NCI-H2196 treated with DMSO at 0.1 percent for 48 hours (cell line): ENCODE data around the gene CD82.

ENCODE experiments used
- DNase-seq: peaks from one replicate; lab custom pipeline; 2025; ENCODE audit not compliant: unreplicated experiment; lab: John Stamatoyannopoulos, UW

The CD82 gene

DNA sequence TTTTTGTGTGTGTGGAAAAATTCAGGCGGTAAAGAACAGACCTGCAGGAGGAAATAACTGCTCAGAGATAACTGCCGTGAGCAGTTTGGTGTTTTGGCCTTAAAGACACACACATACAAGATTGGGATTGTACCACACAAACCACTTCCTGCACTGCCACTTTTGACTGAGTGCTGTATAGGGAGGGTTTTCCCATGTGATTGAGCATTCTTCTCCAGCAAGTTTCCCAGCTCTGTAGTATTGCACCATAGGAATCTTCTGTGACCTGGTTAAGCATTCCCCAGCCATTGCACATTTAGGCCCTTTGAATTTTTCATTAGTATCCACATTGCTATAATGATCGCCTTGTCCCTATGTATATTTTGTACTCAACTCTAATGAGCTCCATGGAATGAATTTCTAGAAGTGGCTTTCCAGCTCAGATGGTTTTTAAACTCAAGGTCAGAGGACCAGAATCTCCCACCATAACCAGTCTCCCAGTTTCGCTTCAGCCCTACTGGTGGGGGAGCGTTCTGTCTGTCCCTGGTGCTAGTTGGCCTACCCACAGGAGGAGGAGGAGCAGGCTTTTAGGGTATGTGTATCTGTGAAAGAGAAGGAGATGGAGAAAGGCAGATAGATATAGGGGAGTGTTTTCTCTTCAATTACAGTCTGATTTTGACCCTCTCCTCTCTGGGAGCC is 9.3 kb downstream of the CD82 start:
- DNase-seq: no peak

- no peak for DNase-seq
These were observed 9.8 kb downstream of the CD82 start for GRCh38 chr11:44575288-44575672.

DNA sequence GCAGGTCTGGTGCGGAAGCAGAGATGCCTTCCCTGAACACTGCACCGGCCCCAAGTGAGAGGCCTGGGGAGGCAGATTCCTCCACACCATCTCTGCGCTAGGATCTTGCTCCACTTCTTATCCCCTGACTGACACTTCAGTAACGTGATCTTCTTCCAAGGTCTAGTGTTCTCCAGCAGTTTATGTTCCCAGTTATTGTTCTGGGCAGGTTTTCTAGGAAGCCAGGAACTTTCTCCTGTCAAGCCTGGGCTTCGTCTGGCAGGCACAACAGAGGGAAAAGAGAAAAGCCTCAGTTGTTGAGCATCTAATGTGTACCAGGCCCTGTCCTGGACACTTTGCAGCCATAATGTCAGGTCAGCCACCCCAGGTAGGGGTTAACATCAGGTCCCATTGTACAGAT is 10.5 kb downstream of the CD82 start:
- DNase-seq: no peak

GRCh38 chr11:44576656-44577055 is 11.2 kb downstream of the CD82 start:
- no peak for DNase-seq

DNA sequence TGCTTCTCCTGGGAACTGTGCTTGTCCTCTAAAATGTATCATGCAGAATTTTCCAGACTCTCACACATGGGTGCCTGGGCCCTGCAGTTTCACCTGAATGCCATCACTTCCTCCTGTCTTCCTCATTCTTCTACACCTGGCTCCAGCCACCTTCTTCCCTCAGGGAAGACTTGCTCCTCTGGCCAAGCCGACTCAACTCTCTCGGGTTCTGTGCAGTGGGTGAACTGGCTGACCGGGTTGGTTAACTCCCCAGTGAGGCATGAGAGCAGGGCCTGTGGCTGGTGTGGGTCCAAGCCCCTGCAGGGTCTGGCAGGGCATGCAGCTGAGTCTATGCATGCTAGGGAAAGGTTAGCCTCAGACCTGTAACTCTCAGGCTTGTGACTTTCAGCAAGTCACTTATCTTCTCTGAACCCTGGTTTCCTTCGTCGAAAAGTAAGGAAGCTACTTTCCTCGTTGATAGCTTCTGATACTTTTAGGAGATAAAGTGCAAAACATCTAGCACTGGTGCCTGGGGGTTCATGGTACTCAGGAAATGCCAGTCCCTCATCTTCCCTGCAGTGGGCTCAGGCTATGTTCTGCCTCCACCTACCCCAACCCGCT is 11.9 kb downstream of the CD82 start:
- no peak for DNase-seq

GRCh38 chr11:44578279-44578678 is 12.8 kb downstream of the CD82 start:
- no peak for DNase-seq

DNA sequence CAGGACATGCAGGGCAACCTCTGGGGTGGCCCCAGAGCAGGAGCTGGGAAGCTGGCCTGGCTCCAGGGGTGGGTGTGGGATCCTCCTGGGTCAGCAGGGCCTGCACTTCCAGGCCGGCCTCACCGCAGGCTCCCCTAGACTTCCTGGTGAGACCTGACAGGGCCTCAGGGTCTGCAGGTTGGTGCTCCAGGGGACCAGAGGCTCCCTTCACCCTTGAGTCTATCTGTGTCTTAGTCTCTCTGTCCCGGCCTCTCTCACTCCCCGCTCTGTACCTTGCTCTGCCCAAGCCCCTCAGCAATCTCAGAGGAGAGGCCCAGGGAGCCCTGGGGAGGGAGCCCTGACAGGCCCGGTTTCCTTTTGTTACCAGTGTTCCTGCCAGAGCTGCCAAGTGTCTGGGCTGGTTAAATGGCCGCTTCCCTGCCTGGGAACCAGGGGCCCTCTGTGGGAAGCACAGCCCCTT is 13.9 kb downstream of the CD82 start:
- no peak for DNase-seq

GRCh38 chr11:44580701-44581100 is 15.2 kb downstream of the CD82 start:
- no peak for DNase-seq

GRCh38 chr11:44581246-44581645 is 15.8 kb downstream of the CD82 start:
- no peak for DNase-seq

DNA sequence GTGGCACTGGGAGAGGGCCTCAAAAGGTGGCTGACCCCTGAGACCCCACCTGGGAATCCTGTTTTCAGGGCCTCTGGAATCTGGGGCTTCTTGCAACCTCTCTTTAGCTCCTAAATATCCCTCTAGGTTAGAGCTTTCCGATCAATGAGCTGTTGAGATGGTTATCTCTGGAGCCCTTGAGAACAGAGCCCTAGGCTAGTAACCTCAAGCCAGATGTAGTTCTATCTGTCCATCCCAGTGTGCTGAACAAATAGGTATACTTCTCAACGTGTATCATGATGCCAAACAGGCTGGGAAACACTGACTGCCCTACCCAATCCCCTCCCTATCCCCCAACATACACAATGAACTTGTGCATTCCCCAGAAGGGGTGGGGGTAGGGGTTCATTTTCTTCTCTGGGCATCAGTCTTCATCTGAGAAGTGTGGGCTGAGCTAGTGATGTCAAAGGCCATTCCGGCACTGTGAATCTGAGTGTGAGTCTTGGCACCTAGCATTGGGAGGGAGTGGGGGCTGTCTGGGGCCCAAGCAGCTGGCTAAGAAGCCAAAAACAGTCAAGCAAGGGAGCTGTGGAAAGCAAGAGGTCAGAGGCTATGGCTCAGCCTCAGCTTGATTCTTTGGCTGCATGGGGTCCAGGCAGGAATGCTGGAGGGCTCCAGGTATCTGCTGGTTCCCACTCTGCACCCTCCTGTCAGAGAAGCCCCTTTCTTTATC is 17.3 kb downstream of the CD82 start:
- DNase-seq: no peak

DNA sequence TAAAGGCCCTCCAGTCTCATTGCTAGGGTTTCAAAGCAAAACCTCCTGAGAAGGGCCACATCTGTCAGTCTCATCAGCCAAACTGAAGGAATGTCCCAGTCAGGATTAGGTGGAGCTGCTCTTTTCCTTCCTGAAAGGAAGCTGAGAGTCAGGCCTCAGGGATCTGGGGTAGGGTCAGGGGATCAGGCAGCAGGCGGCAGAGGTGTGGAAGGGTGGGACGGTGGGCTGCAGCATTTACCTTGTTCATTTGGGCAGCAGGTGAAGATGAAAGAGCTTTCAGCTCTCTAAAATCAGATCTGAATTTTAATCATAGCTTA is 17.8 kb downstream of the CD82 start:
- no peak for DNase-seq

GRCh38 chr11:44585421-44585820 is 20.0 kb downstream of the CD82 start:
- DNase-seq: no peak

GRCh38 chr11:44589301-44589700 is 23.8 kb downstream of the CD82 start:
- no peak for DNase-seq

- no peak for DNase-seq
These were observed 25.3 kb downstream of the CD82 start for GRCh38 chr11:44590769-44591168.

- no peak for DNase-seq
These were observed 26.1 kb downstream of the CD82 start for GRCh38 chr11:44591557-44591956.

DNA sequence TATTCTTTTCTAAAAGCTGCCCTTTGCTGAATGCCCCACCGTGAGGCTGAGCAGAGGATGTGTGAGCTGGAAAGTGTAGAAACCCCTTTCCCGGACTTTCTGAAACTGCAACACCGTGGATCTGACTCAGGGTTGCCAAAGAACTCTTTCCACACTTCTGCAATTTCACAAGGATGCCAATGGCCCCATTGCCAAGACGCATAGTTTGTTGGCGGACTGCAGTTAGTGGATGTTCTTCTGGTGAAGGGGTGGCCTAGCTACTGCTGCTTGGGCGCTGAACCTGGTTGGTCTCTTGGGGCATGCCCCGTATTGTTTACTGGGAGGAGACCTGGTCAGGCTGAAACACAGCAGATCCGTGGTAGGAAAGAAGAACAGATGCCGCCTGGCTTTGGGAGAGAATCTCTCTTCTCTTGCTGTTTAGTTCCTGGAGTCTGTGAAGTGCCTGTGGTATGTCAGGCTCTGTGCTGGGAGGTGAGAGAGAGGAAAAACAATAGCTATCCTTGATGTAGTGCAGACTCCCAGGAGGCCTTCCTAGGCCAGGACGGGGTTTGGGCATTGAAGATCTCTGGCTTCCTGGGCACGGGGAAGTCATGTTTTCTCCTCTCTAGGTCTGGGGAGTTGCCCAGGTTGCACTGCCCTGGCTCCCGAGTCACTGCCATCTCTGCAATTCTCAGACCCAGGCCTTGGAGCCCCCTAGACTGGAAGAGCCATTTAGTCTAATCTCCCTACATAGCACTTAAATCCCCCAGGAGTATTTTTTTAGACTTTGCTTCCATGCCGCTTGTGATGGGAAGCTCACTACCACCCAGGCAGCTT is 26.9 kb downstream of the CD82 start:
- no peak for DNase-seq

DNA sequence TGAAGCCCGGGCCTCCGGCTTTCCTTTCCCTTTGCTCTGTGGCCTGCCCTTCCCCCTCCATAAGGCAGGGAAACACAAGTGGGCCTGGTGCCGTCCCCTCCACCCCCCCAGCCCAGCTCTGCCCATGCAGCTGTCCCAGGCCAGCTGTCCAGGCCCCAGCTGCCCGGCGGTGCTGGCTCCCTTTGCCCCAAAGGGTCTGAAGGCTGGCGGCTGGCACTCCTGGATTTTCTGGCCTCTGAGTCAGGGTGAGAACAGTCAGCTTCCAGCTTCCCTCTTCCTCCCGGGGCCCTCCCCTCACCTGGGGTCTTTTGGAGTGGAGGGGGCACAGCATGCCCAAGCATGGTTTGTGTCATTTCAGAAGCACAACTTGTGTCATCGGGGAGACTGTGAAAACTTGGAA is 27.8 kb downstream of the CD82 start:
- DNase-seq: no peak

DNA sequence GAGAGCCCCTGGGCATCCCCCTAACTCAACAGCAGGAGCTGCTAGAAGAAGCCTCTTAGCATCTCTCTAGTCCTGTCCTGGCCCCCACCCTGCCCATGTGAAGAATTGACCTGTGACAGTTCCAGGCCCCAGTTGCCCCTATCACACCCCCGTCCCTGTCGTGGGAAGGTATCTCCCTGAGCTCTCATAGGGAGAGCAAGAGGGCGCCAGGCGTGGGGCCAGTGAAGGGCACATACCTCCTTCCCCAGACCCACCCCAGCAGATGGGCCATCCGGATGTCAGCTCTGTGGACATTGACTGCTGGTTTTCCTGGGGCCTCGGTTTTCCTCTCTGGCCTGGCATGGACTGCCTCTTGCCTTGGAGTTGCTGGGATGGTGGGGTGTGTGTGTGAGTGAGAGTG is 29.5 kb downstream of the CD82 start:
- DNase-seq: no peak

DNA sequence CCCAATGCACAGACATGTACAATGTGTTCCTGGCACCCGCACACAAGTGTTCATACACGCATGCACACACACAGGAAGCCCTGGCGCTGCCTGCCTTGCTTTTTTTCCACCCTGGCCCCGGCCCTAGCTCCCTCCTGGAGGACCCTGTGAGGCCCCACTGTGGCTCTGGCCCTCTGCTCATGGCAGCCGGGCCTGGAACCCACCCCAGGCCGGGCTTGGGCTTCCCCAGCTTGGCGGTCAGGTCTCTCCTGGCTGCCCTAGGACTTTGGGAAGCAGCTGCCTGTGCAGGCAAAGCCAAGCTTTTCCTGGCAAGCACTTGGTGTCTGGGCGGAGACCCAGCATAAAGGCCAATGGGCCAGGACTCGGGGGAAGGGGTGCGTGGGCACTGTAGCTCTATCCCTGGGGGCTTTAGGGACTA is 30.5 kb downstream of the CD82 start:
- no peak for DNase-seq

GRCh38 chr11:44596525-44597276 is 31.2 kb downstream of the CD82 start:
- no peak for DNase-seq
